Gastroesophageal sphincter (tissue), 3 donors: ENCODE measurements around the gene MCF2.

Source experiments
- EP300 ChIP-seq: sonication (generic); formaldehyde crosslinking; IDR thresholded peaks from one replicate; pipeline ENCODE4 v1.6.1; 2017; ENCODE audit warnings: antibody characterized with exemption, mild to moderate bottlenecking
- POLR2A ChIP-seq, 2 donors: fragments of 450-650 bp; IDR thresholded peaks; one replicate each; pipeline ENCODE4 v1.6.1; 2017; ENCODE audit warnings: antibody characterized with exemption in 2 of 2, mild to moderate bottlenecking in 2 of 2, moderate library complexity in 1 of 2
- POLR2AphosphoS5 ChIP-seq: sonication (generic); formaldehyde crosslinking; IDR thresholded peaks from one replicate; pipeline ENCODE4 v1.6.1; 2017; ENCODE audit warnings: antibody characterized with exemption
- TF ChIP-seq, protein P1 (sequence below), 4 experiments: fragments of 200-600 bp in 2 of 4; fragments of 450-650 bp in 2 of 4; sonication (generic) in 1 of 4; IDR thresholded peaks; one replicate each; pipeline ENCODE4 v1.5.1; 2017 to 2019; ENCODE audit warnings: antibody characterized with exemption in 4 of 4, mild to moderate bottlenecking in 2 of 4, moderate library complexity in 2 of 4

DNA sequence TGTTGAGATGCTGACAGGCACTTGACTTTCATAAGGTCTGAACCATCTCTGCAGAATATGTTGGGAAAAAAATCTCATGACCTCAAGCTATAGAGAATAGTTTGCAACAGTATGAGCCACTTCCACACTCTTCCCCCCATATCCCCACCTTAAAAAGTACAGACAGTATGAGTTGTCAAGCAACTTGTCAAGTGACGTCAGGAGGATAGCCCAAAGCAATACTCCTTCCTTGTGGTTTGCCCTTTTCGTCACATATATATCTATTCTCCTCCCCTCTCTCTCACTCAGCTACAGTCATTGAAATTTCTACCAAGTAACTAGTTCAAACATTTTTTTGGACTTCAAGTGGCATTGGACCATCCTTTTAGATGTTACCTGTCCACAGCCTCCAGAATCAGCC is 67.7 kb downstream of the MCF2 start:
- TF ChIP-seq, protein P1, sequence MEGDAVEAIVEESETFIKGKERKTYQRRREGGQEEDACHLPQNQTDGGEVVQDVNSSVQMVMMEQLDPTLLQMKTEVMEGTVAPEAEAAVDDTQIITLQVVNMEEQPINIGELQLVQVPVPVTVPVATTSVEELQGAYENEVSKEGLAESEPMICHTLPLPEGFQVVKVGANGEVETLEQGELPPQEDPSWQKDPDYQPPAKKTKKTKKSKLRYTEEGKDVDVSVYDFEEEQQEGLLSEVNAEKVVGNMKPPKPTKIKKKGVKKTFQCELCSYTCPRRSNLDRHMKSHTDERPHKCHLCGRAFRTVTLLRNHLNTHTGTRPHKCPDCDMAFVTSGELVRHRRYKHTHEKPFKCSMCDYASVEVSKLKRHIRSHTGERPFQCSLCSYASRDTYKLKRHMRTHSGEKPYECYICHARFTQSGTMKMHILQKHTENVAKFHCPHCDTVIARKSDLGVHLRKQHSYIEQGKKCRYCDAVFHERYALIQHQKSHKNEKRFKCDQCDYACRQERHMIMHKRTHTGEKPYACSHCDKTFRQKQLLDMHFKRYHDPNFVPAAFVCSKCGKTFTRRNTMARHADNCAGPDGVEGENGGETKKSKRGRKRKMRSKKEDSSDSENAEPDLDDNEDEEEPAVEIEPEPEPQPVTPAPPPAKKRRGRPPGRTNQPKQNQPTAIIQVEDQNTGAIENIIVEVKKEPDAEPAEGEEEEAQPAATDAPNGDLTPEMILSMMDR (IDR thresholded peaks at IDR 0.05) = no peak
- TF ChIP-seq POLR2A (IDR thresholded peaks at IDR 0.05) (no peak), EP300 (no peak), POLR2AphosphoS5 (no peak)
